ENCODE results near the gene CHST15.

DNA sequence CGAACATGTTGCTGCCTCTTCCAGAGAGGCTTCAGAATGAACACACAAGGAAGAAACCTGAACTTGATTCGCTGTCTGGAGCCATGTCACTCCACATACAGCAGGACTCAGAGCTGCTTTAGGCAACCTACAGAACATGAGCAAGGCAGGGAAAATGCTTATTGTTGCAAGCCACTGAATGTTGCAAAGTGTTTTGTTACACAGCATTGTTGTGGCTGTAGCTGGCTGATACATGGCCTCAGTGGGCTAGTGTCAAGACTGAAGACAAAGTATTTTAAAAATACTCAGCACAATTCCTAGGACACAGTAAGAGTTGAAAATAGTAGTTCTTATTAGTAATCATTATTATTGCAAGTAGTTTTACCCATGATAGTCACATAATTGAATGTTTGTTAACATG, 3.1 kb upstream of the CHST15 start:
- TF ChIP-seq POLR2A (IDR thresholded peaks at IDR 0.05), result no peak
- TF ChIP-seq, protein P1, sequence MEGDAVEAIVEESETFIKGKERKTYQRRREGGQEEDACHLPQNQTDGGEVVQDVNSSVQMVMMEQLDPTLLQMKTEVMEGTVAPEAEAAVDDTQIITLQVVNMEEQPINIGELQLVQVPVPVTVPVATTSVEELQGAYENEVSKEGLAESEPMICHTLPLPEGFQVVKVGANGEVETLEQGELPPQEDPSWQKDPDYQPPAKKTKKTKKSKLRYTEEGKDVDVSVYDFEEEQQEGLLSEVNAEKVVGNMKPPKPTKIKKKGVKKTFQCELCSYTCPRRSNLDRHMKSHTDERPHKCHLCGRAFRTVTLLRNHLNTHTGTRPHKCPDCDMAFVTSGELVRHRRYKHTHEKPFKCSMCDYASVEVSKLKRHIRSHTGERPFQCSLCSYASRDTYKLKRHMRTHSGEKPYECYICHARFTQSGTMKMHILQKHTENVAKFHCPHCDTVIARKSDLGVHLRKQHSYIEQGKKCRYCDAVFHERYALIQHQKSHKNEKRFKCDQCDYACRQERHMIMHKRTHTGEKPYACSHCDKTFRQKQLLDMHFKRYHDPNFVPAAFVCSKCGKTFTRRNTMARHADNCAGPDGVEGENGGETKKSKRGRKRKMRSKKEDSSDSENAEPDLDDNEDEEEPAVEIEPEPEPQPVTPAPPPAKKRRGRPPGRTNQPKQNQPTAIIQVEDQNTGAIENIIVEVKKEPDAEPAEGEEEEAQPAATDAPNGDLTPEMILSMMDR (IDR thresholded peaks at IDR 0.05), result no peak
